PC-9 (cell line): ENCODE data around the gene SCARB1. TPM values are rescaled to one million over a fixed set of nuclear protein-coding genes. Genes with fewer than 3 reads are reported as not detected.

ENCODE experiments used
- BruUV-seq: library from RNA; stranded (reverse); fragments of 400-500 nt; replicated peaks from 2 replicates; lab custom pipeline; 2021; lab: Mats Ljungman, UMichigan
- CTCF ChIA-PET: fragments of 300-600 bp; sonication (Branson Sonifier 250); formaldehyde crosslinking; loops from one replicate; lab custom pipeline; 2022; ENCODE audit warnings: antibody characterized with exemption; lab: Charles Lee
- POLR2A ChIA-PET: fragments of 300-600 bp; sonication (Branson Sonifier 250); formaldehyde crosslinking; loops from one replicate; lab custom pipeline; 2022; ENCODE audit warnings: antibody characterized with exemption; ENCODE audit not compliant: unreplicated experiment; lab: Charles Lee
- DNase-seq, 2 experiments: peaks; one replicate each; pipeline versions ENCODE4 v3.0.0 to v3.0.0-alpha.2; 2015 to 2022; ENCODE audit warnings: mixed read lengths in 1 of 2
- H2AFZ ChIP-seq: fragments of 200-600 bp; sonication (generic); 2 replicates; pipeline ENCODE4 v1.8.1; 2017; ENCODE audit warnings: antibody characterized with exemption
- H3F3A ChIP-seq: fragments of 200-600 bp; sonication (generic); 2 replicates; pipeline ENCODE4 v1.8.1; 2017; ENCODE audit warnings: antibody characterized with exemption, mild to moderate bottlenecking, low read depth; ENCODE audit not compliant: insufficient read depth
- H3K27ac ChIP-seq: fragments of 200-600 bp; sonication (generic); 2 replicates; pipeline ENCODE4 v1.6.1; 2016; ENCODE audit warnings: mixed run types
- H3K27me3 ChIP-seq: fragments of 200-600 bp; sonication (generic); 2 replicates; pipeline ENCODE4 v1.6.1; 2016; ENCODE audit warnings: low read depth, mixed run types; ENCODE audit not compliant: insufficient read depth
- H3K36me3 ChIP-seq: fragments of 200-600 bp; sonication (generic); 2 replicates; pipeline ENCODE4 v1.6.1; 2016; ENCODE audit warnings: low read depth, mixed run types
- H3K4me1 ChIP-seq: fragments of 200-600 bp; sonication (generic); replicated peaks from 2 replicates; pipeline ENCODE4 v1.6.1; 2016; ENCODE audit warnings: mixed run types; ENCODE audit not compliant: insufficient read depth
- H3K4me2 ChIP-seq: fragments of 200-600 bp; sonication (generic); 2 replicates; pipeline ENCODE4 v1.6.1; 2017; ENCODE audit warnings: mixed run types
- H3K4me3 ChIP-seq: fragments of 200-600 bp; sonication (generic); 2 replicates; pipeline ENCODE4 v1.6.1; 2016; ENCODE audit warnings: mixed run types
- H3K79me2 ChIP-seq: fragments of 200-600 bp; sonication (generic); 2 replicates; pipeline ENCODE4 v1.6.1; 2017; ENCODE audit warnings: low read depth, mixed run types
- H3K9me2 ChIP-seq: fragments of 200-600 bp; sonication (generic); 2 replicates; pipeline ENCODE4 v1.8.1; 2017; ENCODE audit warnings: mild to moderate bottlenecking; ENCODE audit not compliant: insufficient read depth
- H3K9me3 ChIP-seq: fragments of 200-600 bp; sonication (generic); 2 replicates; pipeline ENCODE4 v1.8.1; 2016; ENCODE audit warnings: low read depth; ENCODE audit not compliant: insufficient read depth
- H4K20me1 ChIP-seq: fragments of 200-600 bp; sonication (generic); 2 replicates; pipeline ENCODE4 v1.8.1; 2017; ENCODE audit not compliant: insufficient read depth
- CTCF ChIP-seq: fragments of 200-600 bp; sonication (generic); conservative IDR thresholded peaks from 2 replicates; pipeline ENCODE4 v1.6.1; 2017; ENCODE audit warnings: mixed run types, antibody characterized with exemption, mild to moderate bottlenecking, moderate library complexity
- EZH2 ChIP-seq: fragments of 200-600 bp; sonication (generic); IDR thresholded peaks from 2 replicates; pipeline ENCODE4 v1.8.0; 2017; ENCODE audit warnings: antibody characterized with exemption, low read depth
- intact Hi-C: fragments of 100-400 bp; cut with micrococcal nuclease; formaldehyde crosslinking; loops from one replicate; pipeline ENCODE4 v1.10.0; 2022; ENCODE audit not compliant: unreplicated experiment
- total RNA-seq: library from RNA; stranded (reverse); gene quantifications from 2 replicates; pipeline ENCODE4 v1.2.3, GENCODE V29; 2021

The SCARB1 gene
- total RNA-seq, 1 experiment from 2014 or later: 49.6 TPM

- no TSS peak for BruUV-seq
Observed at GRCh38 chr12:124745465-124745890, 118.2 kb downstream of the SCARB1 start.

DNA sequence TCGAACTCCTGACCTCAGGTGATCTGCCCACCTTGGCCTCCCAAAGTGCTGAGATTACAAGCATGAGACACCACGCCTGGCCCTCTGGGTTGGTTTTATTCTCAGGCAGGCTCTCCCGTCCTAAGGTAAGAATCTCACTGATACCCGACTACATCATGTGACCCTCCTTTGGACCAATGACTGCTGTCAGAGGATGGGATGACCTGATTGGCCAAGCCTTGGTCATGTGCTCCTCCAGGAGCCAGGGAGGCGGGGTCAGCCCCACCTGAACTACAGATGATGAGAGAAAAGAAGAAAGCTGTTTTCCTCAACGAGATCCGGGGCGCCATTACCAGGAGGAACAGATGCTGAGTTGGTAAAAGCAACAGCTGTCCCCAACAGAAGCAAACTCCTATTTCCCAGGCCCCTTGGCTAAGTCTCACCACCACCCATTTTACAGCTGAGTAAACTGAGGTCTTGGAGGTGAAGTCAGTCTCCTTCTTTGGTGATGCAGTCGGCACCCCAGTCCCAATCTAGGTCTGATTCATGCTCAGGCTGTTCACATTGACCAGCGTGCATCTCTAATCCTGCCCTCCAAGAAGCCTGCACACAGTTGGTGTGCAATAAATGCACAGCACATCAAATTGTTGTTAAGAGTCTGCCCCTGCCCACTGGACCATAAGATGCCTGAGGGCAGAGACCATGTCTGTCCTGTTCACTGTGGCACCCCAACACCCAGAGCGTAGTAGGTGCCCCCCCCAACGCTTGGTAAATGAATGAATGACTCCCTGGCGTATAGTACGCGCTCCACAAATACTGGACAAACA is 118.8 kb downstream of the SCARB1 start:
- Histone ChIP-seq H2AFZ (no peak overlapping the region), H3K4me1 (peaks cover 34% of the 10 kb centered on the region), H3K4me3 (no peak overlapping the region), H3K27ac (no peak overlapping the region), H3K27me3 (no peaks in the 10 kb centered on the region), H3F3A (peaks cover 62% of the 10 kb centered on the region; the same call in 1 of the 2 replicates), H3K9me3 (no peaks in the 10 kb centered on the region; the same call in 1 of the 2 replicates), H3K79me2 (no peaks in the 10 kb centered on the region), H4K20me1 (no peaks in the 10 kb centered on the region), H3K9me2 (no peaks in the 10 kb centered on the region), H3K36me3 (no peaks in the 10 kb centered on the region), H3K4me2 (no peak overlapping the region)
- ChIA-PET POLR2A (interaction anchor here (0.5 kb wide), 1 partner anchor 44 kb away, joined by 4 read pairs; no protein-coding TSS in a partner anchor), CTCF (no interaction called here)
- BruUV-seq: no TSS peak
- intact Hi-C loops: no loop called here
- no peak for TF ChIP-seq CTCF
- DNase-seq: no peak

More at GRCh38 chr12:124745465-124745890, 118.2 kb downstream of the SCARB1 start:
- Histone ChIP-seq H2AFZ (no peak overlapping the region), H3K36me3 (no peaks in the 10 kb centered on the region), H3K9me2 (no peaks in the 10 kb centered on the region), H3K79me2 (no peaks in the 10 kb centered on the region), H4K20me1 (no peaks in the 10 kb centered on the region), H3F3A (peaks cover 59% of the 10 kb centered on the region; the same call in 1 of the 2 replicates), H3K4me1 (peaks cover 28% of the 10 kb centered on the region), H3K27ac (no peak overlapping the region; the same call in 1 of the 2 replicates), H3K4me2 (peak overlapping the region; percentile 45; the same call in 1 of the 2 replicates), H3K4me3 (no peak overlapping the region), H3K27me3 (no peaks in the 10 kb centered on the region), H3K9me3 (no peaks in the 10 kb centered on the region)
- POLR2A ChIA-PET: no interaction called here
- CTCF ChIA-PET: no interaction called here
- intact Hi-C loops: no loop called here
- no peak for DNase-seq
- TF ChIP-seq EZH2 (no peak), CTCF (no peak)

- Histone ChIP-seq H3K4me2 (no peak overlapping the region), H3K27me3 (no peaks in the 10 kb centered on the region), H3K9me2 (no peaks in the 10 kb centered on the region), H3K4me1 (peaks cover 39% of the 10 kb centered on the region), H3K36me3 (no peaks in the 10 kb centered on the region), H3K27ac (no peak overlapping the region), H3K9me3 (peaks cover 4% of the 10 kb centered on the region; the same call in 1 of the 2 replicates), H4K20me1 (no peaks in the 10 kb centered on the region), H3F3A (peaks cover 61% of the 10 kb centered on the region; the same call in 1 of the 2 replicates), H2AFZ (no peak overlapping the region), H3K79me2 (no peaks in the 10 kb centered on the region), H3K4me3 (no peak overlapping the region)
- DNase-seq: no peak
- CTCF ChIA-PET: no interaction called here
- intact Hi-C loops: no loop called here
- no TSS peak for BruUV-seq
- POLR2A ChIA-PET: no interaction called here
- no peak for TF ChIP-seq EZH2
- no peak for TF ChIP-seq CTCF
Observed at GRCh38 chr12:124744273-124744640, 119.4 kb downstream of the SCARB1 start.
